Esophagus (tissue), 2 donors: ENCODE results near the gene NPAS3. TPM values are rescaled to one million over a fixed set of nuclear protein-coding genes. Genes with fewer than 3 reads are reported as not detected.

Experiments used
- H3K27ac ChIP-seq, 2 donors: one replicate each; pipeline ENCODE4 v1.5.1; 2013; ENCODE audit warnings: low read depth in 2 of 2, mild to moderate bottlenecking in 2 of 2, inconsistent platforms in 1 of 2, low read length in 1 of 2, moderate library complexity in 1 of 2
- H3K27me3 ChIP-seq, 2 donors: one replicate each; pipeline ENCODE4 v1.6.1; 2013; ENCODE audit warnings: low read length in 2 of 2, control low read depth in 1 of 2, mild to moderate bottlenecking in 1 of 2; ENCODE audit not compliant: insufficient read depth in 2 of 2, control insufficient read depth in 1 of 2
- H3K36me3 ChIP-seq, 2 donors: one replicate each; pipeline ENCODE4 v1.6.1; 2013; ENCODE audit warnings: low read length in 1 of 2; ENCODE audit not compliant: control insufficient read depth in 2 of 2, insufficient read depth in 2 of 2
- H3K4me1 ChIP-seq, 2 donors: one replicate each; pipeline ENCODE4 v1.6.1; 2013; ENCODE audit warnings: low read length in 1 of 2; ENCODE audit not compliant: control insufficient read depth in 2 of 2, insufficient read depth in 2 of 2
- H3K4me3 ChIP-seq, 2 donors: one replicate each; pipeline ENCODE4 v1.5.1; 2013; ENCODE audit warnings: low read length in 2 of 2, mild to moderate bottlenecking in 2 of 2, low read depth in 1 of 2, moderate library complexity in 1 of 2
- H3K9me3 ChIP-seq, 2 donors: one replicate each; pipeline ENCODE4 v1.6.1; 2013; ENCODE audit warnings: mild to moderate bottlenecking in 2 of 2, low read depth in 1 of 2, low read length in 1 of 2, moderate library complexity in 1 of 2; ENCODE audit not compliant: control insufficient read depth in 2 of 2, insufficient read depth in 1 of 2
- WGBS, 2 donors: extraction: QIAGEN DNeasy Blood & Tissue Kit; methylation state at CpG; one replicate each; pipeline ENCODE4 v1.1.7; 2013; 5-methylcytosine and 5-hydroxymethylcytosine counted together
- polyA plus RNA-seq, 2 donors: library from polyadenylated mRNA; stranded (reverse); fragments of 200-250 nt; gene quantifications; one replicate each; pipeline ENCODE4 v1.2.3, GENCODE V29; 2013
- donor health status: healthy with polysubstance abuse.
- donor health status: Bipolar disorder and iron deficiency.

Gene NPAS3
- polyA plus RNA-seq, 2 donors, result 0.08 to 0.13 TPM

DNA sequence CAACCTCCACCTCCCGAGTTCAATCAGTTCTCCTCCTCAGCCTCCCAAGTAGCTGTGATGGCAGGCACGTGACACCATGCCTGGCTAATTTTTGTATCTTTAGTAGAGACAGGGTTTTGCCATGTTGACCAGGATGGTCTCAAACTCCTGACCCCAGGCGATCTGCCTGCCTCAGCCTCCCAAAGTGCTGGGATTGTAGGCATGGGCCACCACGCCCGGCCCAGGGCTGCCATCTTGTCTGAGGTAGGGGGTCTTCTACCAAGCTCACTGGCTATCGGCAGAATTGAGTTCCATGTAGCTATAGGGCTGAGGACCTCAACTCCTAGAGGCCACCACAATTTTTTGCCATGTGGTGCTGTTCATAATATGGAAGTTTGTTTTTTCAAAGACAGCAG lies 896.6 kb downstream of the NPAS3 start:
- 95% methylated on average over 6 of the region's 6 CpGs for WGBS, 2 donors
- Histone ChIP-seq H3K4me1 (peaks cover 0 to 3% of the 10 kb centered on the region in 2 donors), H3K4me3 (no peak overlapping the region), H3K27ac (no peak overlapping the region), H3K9me3 (no peaks in the 10 kb centered on the region), H3K36me3 (no peaks in the 10 kb centered on the region), H3K27me3 (no peaks in the 10 kb centered on the region)

GRCh38 chr14:33835677-33836076 lies 897.0 kb downstream of the NPAS3 start:
- WGBS, 2 donors, result 88 to 92% methylated on average over 3 of the region's 3 CpGs
- Histone ChIP-seq H3K4me1 (peaks cover 0 to 3% of the 10 kb centered on the region in 2 donors), H3K36me3 (no peaks in the 10 kb centered on the region), H3K27me3 (no peaks in the 10 kb centered on the region), H3K4me3 (no peak overlapping the region), H3K27ac (no peak overlapping the region), H3K9me3 (no peaks in the 10 kb centered on the region)

GRCh38 chr14:33836203-33836899 lies 897.7 kb downstream of the NPAS3 start:
- WGBS, 2 donors, result 61% methylated on average over 9 of the region's 9 CpGs
- no peak overlapping the region for H3K27ac ChIP-seq
- H3K9me3 ChIP-seq, result no peaks in the 10 kb centered on the region

DNA sequence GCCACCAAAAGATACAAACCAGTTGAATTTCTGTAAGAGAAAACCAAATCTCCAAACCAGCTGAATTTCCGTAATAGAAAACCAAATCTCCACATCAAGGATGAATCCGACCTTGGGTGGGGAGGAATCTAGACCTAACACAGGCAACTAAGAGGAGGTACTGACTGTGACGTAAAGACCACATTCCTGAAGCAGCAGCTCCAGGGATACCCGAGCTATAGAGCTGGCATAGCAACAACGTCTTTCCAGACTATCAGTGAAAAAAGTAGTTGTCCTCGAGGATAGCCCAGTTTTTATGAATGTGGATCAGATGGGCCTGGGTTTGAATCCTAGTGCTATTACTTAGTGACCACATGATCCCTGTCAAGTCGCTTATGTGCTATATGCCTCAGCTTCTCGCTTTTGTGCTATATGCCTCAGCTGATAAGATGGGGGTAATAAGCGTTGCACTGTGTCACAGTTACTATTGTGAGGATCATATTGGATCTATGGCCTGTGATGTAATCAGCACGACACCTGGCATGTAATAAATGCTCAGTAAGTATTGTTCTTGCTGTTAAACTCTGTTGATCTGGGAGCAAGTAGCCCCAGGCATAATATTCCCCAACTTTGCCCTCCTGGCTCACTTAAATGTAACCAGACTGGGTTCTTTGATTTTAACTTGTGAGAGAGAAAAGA lies 898.4 kb downstream of the NPAS3 start:
- no peak overlapping the region for H3K27ac ChIP-seq
- H3K4me1 ChIP-seq, result peaks cover 0 to 3% of the 10 kb centered on the region in 2 donors
- 86 to 88% methylated on average over 10 of the region's 10 CpGs for WGBS, 2 donors
- no peaks in the 10 kb centered on the region for H3K36me3 ChIP-seq
- H3K27me3 ChIP-seq, result no peaks in the 10 kb centered on the region
- H3K4me3 ChIP-seq, result no peak overlapping the region
- no peaks in the 10 kb centered on the region for H3K9me3 ChIP-seq

More at GRCh38 chr14:33836203-33836899, 897.7 kb downstream of the NPAS3 start:
- Histone ChIP-seq H3K4me3 (no peak overlapping the region), H3K36me3 (no peaks in the 10 kb centered on the region), H3K27me3 (no peaks in the 10 kb centered on the region), H3K4me1 (peaks cover 0 to 3% of the 10 kb centered on the region in 2 donors)

GRCh38 chr14:33837943-33838683 lies 899.4 kb downstream of the NPAS3 start:
- H3K4me1 ChIP-seq, result peaks cover 0 to 3% of the 10 kb centered on the region in 2 donors

GRCh38 chr14:33839193-33840076 lies 900.8 kb downstream of the NPAS3 start:
- H3K36me3 ChIP-seq, result no peaks in the 10 kb centered on the region
- no peaks in the 10 kb centered on the region for H3K27me3 ChIP-seq
- H3K27ac ChIP-seq, result no peak overlapping the region
- 42% methylated on average over 16 of the region's 16 CpGs for WGBS, 2 donors
- no peaks in the 10 kb centered on the region for H3K9me3 ChIP-seq
- H3K4me1 ChIP-seq, result peaks cover 0 to 3% of the 10 kb centered on the region in 2 donors
- no peak overlapping the region for H3K4me3 ChIP-seq

More at GRCh38 chr14:33837943-33838683, 899.4 kb downstream of the NPAS3 start:
- no peaks in the 10 kb centered on the region for H3K9me3 ChIP-seq
- no peak overlapping the region for H3K27ac ChIP-seq
- H3K27me3 ChIP-seq, result no peaks in the 10 kb centered on the region
- H3K36me3 ChIP-seq, result no peaks in the 10 kb centered on the region
- H3K4me3 ChIP-seq, result no peak overlapping the region
- 47 to 52% methylated on average over 4 of the region's 4 CpGs for WGBS, 2 donors

DNA sequence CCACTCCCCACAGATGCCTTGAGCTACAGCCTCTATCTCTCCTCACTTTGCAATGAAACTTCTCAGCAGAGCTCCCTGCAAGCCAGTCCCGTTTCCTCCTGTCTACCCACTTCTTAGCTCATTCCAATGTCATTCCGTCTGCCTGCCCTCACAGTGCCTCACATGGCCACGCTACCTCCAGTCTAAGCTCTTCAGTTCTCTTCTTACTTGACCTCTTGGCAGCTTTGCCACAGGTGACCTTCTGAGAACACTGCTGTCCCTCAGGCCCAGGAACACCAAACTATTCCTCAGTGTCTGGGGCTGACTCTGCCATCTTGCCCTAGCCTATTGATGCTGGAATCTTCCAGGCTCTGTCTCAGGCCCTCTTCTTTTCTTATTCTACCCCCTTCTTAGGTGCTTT lies 902.1 kb downstream of the NPAS3 start:
- no peaks in the 10 kb centered on the region for H3K9me3 ChIP-seq
- WGBS, 2 donors, result 86 to 93% methylated on average over 3 of the region's 3 CpGs

GRCh38 chr14:33842299-33842698 lies 903.6 kb downstream of the NPAS3 start:
- H3K36me3 ChIP-seq, result no peaks in the 10 kb centered on the region
- WGBS, 2 donors, result 76 to 83% methylated on average over 1 of the region's 1 CpG
- H3K27me3 ChIP-seq, result no peaks in the 10 kb centered on the region
- H3K4me3 ChIP-seq, result no peak overlapping the region
- H3K4me1 ChIP-seq, result peaks cover 0 to 3% of the 10 kb centered on the region in 2 donors
- H3K9me3 ChIP-seq, result no peaks in the 10 kb centered on the region
- H3K27ac ChIP-seq, result no peak overlapping the region

More for the DNA sequence above, 902.1 kb downstream of the NPAS3 start:
- no peak overlapping the region for H3K4me3 ChIP-seq
- H3K36me3 ChIP-seq, result no peaks in the 10 kb centered on the region
- peaks cover 0 to 3% of the 10 kb centered on the region in 2 donors for H3K4me1 ChIP-seq
- H3K27ac ChIP-seq, result no peak overlapping the region
- no peaks in the 10 kb centered on the region for H3K27me3 ChIP-seq

GRCh38 chr14:33844118-33844517 lies 905.4 kb downstream of the NPAS3 start:
- Histone ChIP-seq H3K27me3 (no peaks in the 10 kb centered on the region), H3K4me3 (no peak overlapping the region), H3K4me1 (peaks cover 0 to 3% of the 10 kb centered on the region in 2 donors), H3K27ac (no peak overlapping the region), H3K9me3 (no peaks in the 10 kb centered on the region), H3K36me3 (no peaks in the 10 kb centered on the region)
- 87 to 94% methylated on average over 3 of the region's 3 CpGs for WGBS, 2 donors
